Neuron (in vitro differentiated cells): Measurements from ENCODE around the gene OSBPL2.

Experiments
- H2AFZ ChIP-seq: one replicate; pipeline ENCODE4 v1.6.1; 2013; ENCODE audit warnings: low read depth, mild to moderate bottlenecking, inconsistent platforms, low read length, moderate library complexity
- H3K27me3 ChIP-seq: one replicate; pipeline ENCODE4 v1.6.1; 2013; ENCODE audit warnings: low read length; ENCODE audit not compliant: insufficient read depth
- H3K36me3 ChIP-seq: one replicate; pipeline ENCODE4 v1.6.1; 2013; ENCODE audit warnings: low read length; ENCODE audit not compliant: insufficient read depth
- H3K4me1 ChIP-seq: one replicate; pipeline ENCODE4 v1.6.1; 2013; ENCODE audit warnings: low read length; ENCODE audit not compliant: insufficient read depth
- H3K4me3 ChIP-seq: 2 replicates; pipeline ENCODE4 v1.5.1; 2013; ENCODE audit warnings: mild to moderate bottlenecking, low read length, moderate library complexity
- H3K9me3 ChIP-seq: one replicate; pipeline ENCODE4 v1.6.1; 2013; ENCODE audit warnings: low read length

The OSBPL2 gene

DNA sequence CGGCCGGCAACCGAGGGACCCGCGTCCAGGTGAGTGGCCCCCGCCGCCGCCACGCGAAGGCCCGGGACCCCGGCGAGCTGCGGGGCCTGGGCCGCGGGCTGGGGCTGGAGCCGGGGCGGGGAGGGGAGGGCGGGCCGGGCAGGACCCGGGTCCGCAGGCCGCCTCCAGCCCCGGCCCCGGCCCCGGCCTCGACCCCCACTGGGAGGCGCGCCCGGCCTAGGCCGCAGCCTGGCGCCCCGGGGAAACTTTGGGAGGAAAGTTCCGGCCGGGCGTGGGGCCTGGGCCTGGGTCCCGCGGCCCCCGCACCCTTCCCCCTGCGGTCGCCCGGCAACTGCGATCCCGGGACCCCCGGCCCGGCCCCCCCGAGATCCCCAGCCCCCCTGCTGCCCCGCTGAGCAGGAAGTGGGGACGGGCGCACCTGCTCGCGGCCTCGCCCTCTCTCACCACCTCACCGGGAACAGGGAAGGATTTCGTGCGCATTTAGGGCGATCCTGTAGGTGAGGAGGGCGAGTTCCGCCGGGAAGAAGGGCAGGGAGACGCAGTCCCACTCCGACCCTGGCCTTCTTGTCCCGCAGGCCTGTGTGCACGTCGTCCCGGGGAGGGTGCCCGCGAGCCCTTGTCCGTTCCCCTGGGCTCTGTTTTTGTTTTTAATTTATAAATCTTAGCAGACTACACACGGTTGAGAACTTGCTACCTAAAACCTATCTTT lies 402 bp downstream of the OSBPL2 start:
- Histone ChIP-seq H2AFZ (no peak overlapping the region), H3K4me3 (peak overlapping the region; percentile 85), H3K4me1 (peaks cover 46% of the 10 kb centered on the region), H3K36me3 (peaks cover 11% of the 10 kb centered on the region), H3K27me3 (no peaks in the 10 kb centered on the region), H3K9me3 (no peaks in the 10 kb centered on the region)

DNA sequence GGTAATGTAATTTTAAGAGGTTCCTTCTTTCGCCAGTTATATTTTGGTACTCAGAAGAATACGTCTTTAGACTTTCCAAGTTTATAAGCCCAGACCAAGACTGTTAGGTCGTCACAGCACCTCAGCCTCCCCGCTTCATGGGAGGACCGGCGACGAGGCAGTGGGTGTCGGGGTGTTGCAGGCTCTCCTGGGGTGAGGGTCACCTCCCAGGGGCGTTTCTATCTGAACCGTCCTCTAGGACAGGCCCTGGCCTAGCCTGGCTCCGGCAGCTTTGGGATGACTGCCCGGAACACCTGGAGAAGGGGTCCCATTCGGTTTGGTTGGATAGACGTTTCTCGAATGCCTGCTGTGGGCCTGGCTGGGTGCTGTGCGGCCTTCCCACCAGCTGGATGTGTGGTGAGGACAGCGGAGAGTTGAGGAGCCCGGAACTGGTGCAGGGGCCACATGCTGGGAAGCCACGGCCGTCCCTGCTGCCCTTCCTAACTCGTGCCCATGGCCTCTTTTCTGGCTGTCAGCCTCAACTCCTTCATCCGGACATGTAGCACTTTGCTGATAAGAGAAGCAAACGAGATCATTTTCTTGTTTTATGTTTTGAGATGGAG lies 1.1 kb downstream of the OSBPL2 start:
- Histone ChIP-seq H2AFZ (no peak overlapping the region), H3K9me3 (no peaks in the 10 kb centered on the region), H3K4me3 (peak overlapping the region; percentile 85), H3K36me3 (peaks cover 11% of the 10 kb centered on the region), H3K4me1 (peaks cover 43% of the 10 kb centered on the region), H3K27me3 (no peaks in the 10 kb centered on the region)

DNA sequence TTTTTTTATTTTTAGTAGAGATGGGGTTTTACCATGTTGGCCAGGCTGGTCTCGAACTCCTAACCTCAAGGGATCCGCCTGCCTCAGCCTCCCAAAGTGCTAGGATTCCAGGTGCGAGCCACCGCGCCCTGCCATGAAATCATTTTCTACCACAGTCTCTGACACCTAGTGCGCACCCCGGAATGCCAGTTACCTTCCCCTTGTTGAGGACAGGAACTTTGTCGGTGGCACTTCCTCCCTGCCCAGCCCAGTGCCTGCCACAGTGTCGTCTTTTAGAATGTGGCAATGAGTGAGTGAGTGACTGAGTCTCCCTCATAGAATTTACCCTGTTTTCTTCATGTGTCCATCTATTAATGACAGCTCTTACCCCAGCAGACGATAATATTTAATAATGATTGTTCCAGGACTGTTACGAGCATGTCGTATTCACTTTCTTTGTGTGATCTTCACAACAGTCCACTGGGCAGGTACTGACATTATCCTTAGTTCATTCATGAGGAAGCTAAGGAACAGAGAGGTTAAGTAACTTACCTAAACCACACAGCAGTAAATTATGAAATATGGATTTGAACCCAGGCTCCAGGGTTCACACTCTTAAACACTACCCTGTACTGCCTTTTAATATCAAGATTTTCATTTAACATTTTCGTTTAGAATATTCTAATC lies 1.8 kb downstream of the OSBPL2 start:
- Histone ChIP-seq H3K9me3 (no peaks in the 10 kb centered on the region), H3K27me3 (no peaks in the 10 kb centered on the region), H3K36me3 (peaks cover 13% of the 10 kb centered on the region), H2AFZ (no peak overlapping the region), H3K4me1 (peaks cover 35% of the 10 kb centered on the region), H3K4me3 (no peak overlapping the region)

DNA sequence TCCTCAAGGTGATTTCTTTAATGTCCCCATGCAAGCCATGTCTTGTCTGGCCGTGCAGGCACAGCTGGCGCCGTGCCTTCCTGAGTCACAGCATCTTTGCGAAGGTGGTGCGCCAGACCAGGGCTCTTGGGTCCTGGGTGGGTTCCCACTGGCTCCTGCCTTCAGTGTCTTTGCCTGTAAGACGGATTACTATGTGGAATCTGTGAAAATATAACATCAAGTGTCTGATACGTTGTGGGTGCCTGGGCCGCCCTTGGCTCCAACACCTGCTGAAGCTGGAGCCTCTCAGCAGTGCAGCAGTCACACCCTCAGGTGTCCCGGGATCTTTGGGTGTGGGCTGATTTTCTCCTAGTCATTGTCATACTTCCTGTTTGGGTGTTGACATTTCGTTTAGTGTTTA lies 3.2 kb downstream of the OSBPL2 start:
- no peaks in the 10 kb centered on the region for H3K9me3 ChIP-seq
- peaks cover 22% of the 10 kb centered on the region for H3K4me1 ChIP-seq
- H3K27me3 ChIP-seq, result no peaks in the 10 kb centered on the region
- H3K4me3 ChIP-seq, result no peak overlapping the region
- peaks cover 19% of the 10 kb centered on the region for H3K36me3 ChIP-seq
- no peak overlapping the region for H2AFZ ChIP-seq

DNA sequence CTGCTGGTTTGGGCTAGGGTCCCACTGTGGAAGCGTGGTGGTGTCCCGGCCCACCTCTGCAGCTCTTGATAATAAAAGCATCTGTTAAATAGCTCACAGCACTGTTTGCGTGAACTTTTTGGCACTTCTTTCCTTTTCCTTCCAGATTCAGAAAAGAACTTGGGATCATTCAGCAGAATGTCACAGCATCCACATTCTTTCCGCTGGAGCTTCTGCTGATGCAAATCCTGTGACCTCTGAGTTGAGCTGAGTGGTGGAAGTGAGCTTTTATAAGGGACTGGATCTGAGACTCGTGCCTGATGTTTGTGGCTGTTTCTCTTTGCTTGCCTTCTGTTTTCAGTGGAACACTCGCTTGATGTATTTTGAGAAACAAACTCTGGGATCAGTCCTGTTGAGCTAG lies 3.9 kb downstream of the OSBPL2 start:
- Histone ChIP-seq H2AFZ (no peak overlapping the region), H3K4me1 (peaks cover 17% of the 10 kb centered on the region), H3K27me3 (no peaks in the 10 kb centered on the region), H3K4me3 (no peak overlapping the region), H3K36me3 (peaks cover 19% of the 10 kb centered on the region), H3K9me3 (no peaks in the 10 kb centered on the region)

DNA sequence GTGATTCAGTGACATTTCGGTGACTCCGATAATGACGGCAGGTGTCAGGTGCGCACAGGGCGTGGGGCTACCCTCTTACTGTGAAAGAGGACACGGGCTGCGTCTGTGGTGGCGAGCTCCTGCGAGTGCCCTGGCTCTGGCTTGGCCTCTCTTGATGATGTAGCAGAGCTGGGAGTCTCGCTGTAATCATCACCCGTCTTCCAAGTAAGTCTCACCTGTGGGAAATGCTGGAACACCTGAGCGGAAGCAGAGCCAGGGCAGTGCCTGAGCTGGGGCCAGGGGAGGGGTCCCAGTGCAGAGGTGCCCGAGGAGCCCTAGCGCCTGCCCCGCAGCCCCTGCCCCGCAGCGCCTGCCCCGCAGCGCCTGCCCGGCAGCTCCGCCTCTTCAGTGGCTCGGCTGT lies 4.8 kb downstream of the OSBPL2 start:
- no peak overlapping the region for H2AFZ ChIP-seq
- H3K36me3 ChIP-seq, result peaks cover 19% of the 10 kb centered on the region
- H3K4me3 ChIP-seq, result no peak overlapping the region
- H3K27me3 ChIP-seq, result no peaks in the 10 kb centered on the region
- no peaks in the 10 kb centered on the region for H3K9me3 ChIP-seq
- peaks cover 9% of the 10 kb centered on the region for H3K4me1 ChIP-seq

DNA sequence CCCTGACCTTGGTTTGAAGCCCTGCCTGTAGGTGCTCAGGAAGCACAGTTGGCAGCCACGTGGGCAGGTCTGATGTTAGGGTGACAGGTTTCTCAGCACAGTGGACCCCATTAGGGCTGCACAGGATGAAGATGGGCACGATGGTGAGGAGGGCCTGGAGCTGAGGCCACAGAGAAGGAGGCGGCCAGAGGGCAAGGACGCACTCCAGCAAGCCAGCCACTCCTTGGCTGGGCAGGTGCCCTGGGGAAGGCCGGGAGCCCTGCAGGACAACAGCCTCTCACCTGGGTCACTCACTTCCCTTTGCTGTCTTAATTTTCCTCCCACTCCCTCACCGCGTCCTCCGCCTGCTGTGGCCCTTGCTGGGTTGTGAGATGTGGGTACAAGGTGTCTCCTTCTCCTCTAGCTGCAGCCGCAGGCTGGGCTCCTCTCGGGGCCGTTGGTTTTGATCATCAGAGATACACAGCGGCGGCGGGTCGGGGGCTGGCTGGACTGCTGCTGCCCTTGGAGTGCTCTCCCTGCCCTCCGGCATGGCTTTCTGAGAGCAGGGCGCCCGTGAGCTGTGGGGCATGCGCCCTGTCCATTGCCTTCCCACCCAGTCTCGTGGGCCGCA lies 5.7 kb downstream of the OSBPL2 start:
- Histone ChIP-seq H3K9me3 (no peaks in the 10 kb centered on the region), H3K4me1 (peaks cover 9% of the 10 kb centered on the region), H3K36me3 (peaks cover 19% of the 10 kb centered on the region), H3K27me3 (no peaks in the 10 kb centered on the region), H3K4me3 (no peak overlapping the region), H2AFZ (no peak overlapping the region)

DNA sequence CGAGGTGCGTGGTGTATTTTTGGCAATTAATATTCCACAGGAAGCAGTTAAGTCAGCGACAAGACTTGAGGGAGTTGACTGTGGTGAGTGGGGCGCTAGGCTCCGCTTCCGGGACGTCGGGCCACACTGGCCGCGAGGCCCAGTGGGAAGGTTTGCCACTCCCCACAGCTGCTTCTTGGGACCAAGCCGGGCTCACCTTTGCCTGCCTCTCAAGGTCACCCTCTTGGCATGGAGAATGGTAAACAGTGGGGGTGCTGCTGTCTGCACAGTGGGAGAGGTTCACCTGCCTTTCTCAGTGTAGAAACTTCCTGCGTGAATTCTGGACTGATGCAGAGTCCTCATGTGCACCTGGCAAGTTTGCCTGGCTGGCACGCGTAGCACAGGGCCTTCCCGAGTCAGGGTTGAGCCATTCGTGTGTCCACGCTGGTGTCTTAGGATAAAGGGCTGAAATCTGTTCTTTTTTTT lies 6.4 kb downstream of the OSBPL2 start:
- no peaks in the 10 kb centered on the region for H3K9me3 ChIP-seq
- H3K4me1 ChIP-seq, result peaks cover 4% of the 10 kb centered on the region
- H3K4me3 ChIP-seq, result no peak overlapping the region
- H2AFZ ChIP-seq, result no peak overlapping the region
- H3K36me3 ChIP-seq, result peaks cover 19% of the 10 kb centered on the region
- H3K27me3 ChIP-seq, result no peaks in the 10 kb centered on the region

- no peaks in the 10 kb centered on the region for H3K27me3 ChIP-seq
- H3K36me3 ChIP-seq, result peaks cover 16% of the 10 kb centered on the region
- no peaks in the 10 kb centered on the region for H3K9me3 ChIP-seq
- peaks cover 4% of the 10 kb centered on the region for H3K4me1 ChIP-seq
- H2AFZ ChIP-seq, result no peak overlapping the region
- H3K4me3 ChIP-seq, result no peak overlapping the region
Observed at GRCh38 chr20:62245911-62246280, 7.6 kb downstream of the OSBPL2 start.

DNA sequence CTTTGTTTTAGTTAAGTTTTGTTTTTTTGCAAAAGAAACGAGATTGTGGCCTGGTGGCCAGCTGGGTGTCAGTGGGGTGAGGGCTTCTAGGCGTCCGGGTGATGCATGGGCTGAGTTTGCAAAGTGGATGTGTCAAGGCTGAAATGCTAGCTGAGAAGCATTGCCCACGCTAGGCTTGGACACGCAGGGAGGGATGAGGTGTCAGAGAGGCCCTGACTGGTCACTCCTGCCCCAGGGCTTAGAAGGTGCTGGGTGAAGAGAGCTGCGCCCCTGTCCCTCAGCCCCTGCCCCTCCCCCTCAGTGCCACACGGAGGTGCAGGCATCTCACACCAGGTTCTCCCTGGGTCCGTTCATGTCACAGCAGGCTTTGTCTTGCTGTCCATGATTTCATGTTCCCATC lies 8.1 kb downstream of the OSBPL2 start:
- peaks cover 4% of the 10 kb centered on the region for H3K4me1 ChIP-seq
- H3K4me3 ChIP-seq, result no peak overlapping the region
- no peaks in the 10 kb centered on the region for H3K9me3 ChIP-seq
- no peak overlapping the region for H2AFZ ChIP-seq
- peaks cover 15% of the 10 kb centered on the region for H3K36me3 ChIP-seq
- H3K27me3 ChIP-seq, result no peaks in the 10 kb centered on the region

DNA sequence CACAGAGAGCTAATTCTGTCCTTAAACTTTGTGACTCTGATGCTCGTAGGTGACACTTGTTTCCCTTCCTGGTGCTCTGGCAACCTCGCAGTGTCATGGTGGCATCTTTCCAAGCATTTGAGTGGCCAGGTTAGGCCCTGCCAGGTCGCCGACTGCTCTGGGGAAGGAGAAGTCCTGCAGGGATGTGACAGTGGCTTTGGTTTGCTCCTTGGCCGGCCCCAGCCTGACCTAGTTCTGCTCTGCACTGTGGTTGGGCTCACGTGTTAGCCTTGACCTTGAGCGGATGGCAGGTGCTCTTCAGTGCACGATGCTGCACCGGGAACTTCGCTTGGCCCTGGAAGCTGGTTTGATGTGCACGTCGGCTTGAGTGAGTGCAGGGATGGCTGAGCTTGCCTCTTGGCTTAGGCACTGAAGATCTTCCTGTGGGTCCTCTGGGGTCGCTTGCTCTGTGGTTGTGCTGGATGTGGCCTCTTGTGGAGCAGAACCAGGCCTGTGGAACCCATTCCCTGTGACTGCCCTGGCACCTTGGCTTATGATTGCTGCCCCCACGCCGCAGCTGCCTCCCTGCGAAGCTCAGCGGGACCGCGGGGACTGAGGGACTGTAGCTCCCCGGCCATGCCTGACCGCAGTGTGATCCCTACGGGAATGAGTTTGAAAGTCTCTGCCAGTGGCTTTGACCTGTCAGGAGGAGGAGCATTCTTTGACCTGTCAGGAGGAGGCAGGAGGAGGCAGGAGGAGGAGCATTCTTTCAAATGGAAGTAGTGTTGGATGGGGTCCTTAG lies 8.7 kb downstream of the OSBPL2 start:
- Histone ChIP-seq H2AFZ (no peak overlapping the region), H3K4me1 (peaks cover 4% of the 10 kb centered on the region), H3K4me3 (no peak overlapping the region), H3K36me3 (peaks cover 14% of the 10 kb centered on the region), H3K27me3 (no peaks in the 10 kb centered on the region), H3K9me3 (no peaks in the 10 kb centered on the region)

DNA sequence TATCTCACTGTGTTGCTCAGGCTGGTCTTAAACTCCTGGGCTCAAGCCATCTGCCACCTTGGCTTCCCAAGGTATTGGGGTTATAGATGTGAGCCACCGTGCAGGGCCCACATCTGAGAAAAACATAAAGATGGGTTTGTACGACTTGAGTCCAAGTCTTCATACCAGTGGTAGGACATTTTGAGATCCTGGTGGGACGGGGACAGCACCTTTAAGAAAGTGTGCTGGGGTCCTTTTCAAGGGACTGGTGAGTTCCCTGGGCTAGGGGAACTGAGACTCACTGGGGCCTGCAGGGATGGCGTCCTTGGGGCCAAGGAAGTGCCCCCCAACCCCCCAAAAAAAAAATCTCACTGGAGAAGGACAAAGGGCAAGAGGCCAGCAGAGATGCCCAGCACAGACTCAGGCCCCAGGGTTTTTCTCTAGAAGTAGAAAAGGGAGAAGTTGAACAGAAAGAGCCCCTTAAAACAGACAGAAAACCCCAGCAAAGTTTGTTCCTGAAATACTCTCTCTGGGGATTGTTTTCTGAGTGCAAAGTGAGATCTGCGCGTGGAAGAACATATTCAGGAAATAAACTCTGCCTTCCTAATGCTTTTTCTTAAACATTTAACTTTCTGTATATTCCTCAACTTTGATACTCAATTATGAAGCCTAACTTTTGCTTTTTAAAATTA lies 10.7 kb downstream of the OSBPL2 start:
- H3K4me3 ChIP-seq, result no peak overlapping the region

More for the DNA sequence above, 10.7 kb downstream of the OSBPL2 start:
- Histone ChIP-seq H3K27me3 (no peaks in the 10 kb centered on the region), H3K9me3 (no peaks in the 10 kb centered on the region), H2AFZ (no peak overlapping the region), H3K36me3 (peaks cover 8% of the 10 kb centered on the region), H3K4me1 (no peaks in the 10 kb centered on the region)
